IPS-15b (cell line): ENCODE measurements around the gene GPX2.

Source experiments
- H3K27me3 ChIP-seq: one replicate; pipeline ENCODE4 v1.6.1; 2013; ENCODE audit warnings: low read length; ENCODE audit not compliant: control insufficient read depth, insufficient read depth
- H3K36me3 ChIP-seq: one replicate; pipeline ENCODE4 v1.6.1; 2013; ENCODE audit warnings: low read length; ENCODE audit not compliant: control insufficient read depth, insufficient read depth
- H3K4me1 ChIP-seq: one replicate; pipeline ENCODE4 v1.6.1; 2013; ENCODE audit warnings: mild to moderate bottlenecking, low read length; ENCODE audit not compliant: control insufficient read depth, insufficient read depth
- H3K4me3 ChIP-seq: one replicate; pipeline ENCODE4 v1.5.1; 2013; ENCODE audit warnings: low read depth, low read length
- H3K9ac ChIP-seq: one replicate; pipeline ENCODE4 v1.6.1; 2013; ENCODE audit warnings: low read depth, mild to moderate bottlenecking, low read length
- H3K9me3 ChIP-seq: one replicate; pipeline ENCODE4 v1.6.1; 2013; ENCODE audit warnings: mild to moderate bottlenecking, low read length; ENCODE audit not compliant: control insufficient read depth, insufficient read depth

Gene GPX2

GRCh38 chr14:64891839-64892375, 50.6 kb downstream of the GPX2 start:
- no peaks in the 10 kb centered on the region for H3K4me1 ChIP-seq
- H3K9me3 ChIP-seq, result no peaks in the 10 kb centered on the region
- no peak overlapping the region for H3K4me3 ChIP-seq
- H3K27me3 ChIP-seq, result no peaks in the 10 kb centered on the region
- no peak overlapping the region for H3K9ac ChIP-seq
- H3K36me3 ChIP-seq, result no peaks in the 10 kb centered on the region

GRCh38 chr14:64891173-64891838, 51.2 kb downstream of the GPX2 start:
- H3K4me1 ChIP-seq, result no peaks in the 10 kb centered on the region
- H3K27me3 ChIP-seq, result no peaks in the 10 kb centered on the region
- no peak overlapping the region for H3K4me3 ChIP-seq

GRCh38 chr14:64889352-64889751, 53.2 kb downstream of the GPX2 start:
- Histone ChIP-seq H3K9ac (no peak overlapping the region), H3K36me3 (no peaks in the 10 kb centered on the region), H3K27me3 (no peaks in the 10 kb centered on the region), H3K9me3 (no peaks in the 10 kb centered on the region), H3K4me3 (no peak overlapping the region), H3K4me1 (no peaks in the 10 kb centered on the region)

More at GRCh38 chr14:64891173-64891838, 51.2 kb downstream of the GPX2 start:
- Histone ChIP-seq H3K36me3 (no peaks in the 10 kb centered on the region), H3K9ac (no peak overlapping the region), H3K9me3 (no peaks in the 10 kb centered on the region)
